Measurements from ENCODE around the gene KPNA4. TPM values are rescaled to one million over a fixed set of nuclear protein-coding genes. Genes with fewer than 3 reads are reported as not detected.

KPNA4 gene
- total RNA-seq, 1 experiment from 2014 or later = 127 TPM

GRCh38 chr3:160540551-160540950 is 24.8 kb downstream of the KPNA4 start:
- H3K4me3 Mint-ChIP-seq (ENCODE audit: unreplicated experiment) = no peak overlapping the region
- POLR2A ChIA-PET = no interaction called here
- no peak for TF ChIP-seq CTCF (IDR thresholded peaks at IDR 0.05; ENCODE audit: unreplicated experiment)
- H3K27ac Mint-ChIP-seq (ENCODE audit: low read depth, unreplicated experiment) = no peak overlapping the region
- BruUV-seq (replicated peaks) = no TSS peak
- no peaks in the 10 kb centered on the region for H3K27me3 Mint-ChIP-seq (ENCODE audit: insufficient read depth, unreplicated experiment)
- CTCF ChIA-PET = no interaction called here
- peaks cover 47% of the 10 kb centered on the region for H3K4me1 Mint-ChIP-seq (ENCODE audit: insufficient read depth, unreplicated experiment)
- peaks cover 13% of the 10 kb centered on the region for H3K36me3 Mint-ChIP-seq (ENCODE audit: insufficient read depth, unreplicated experiment)
- DNase-seq (ENCODE audit: unreplicated experiment) = no peak
- H3K9me3 Mint-ChIP-seq (ENCODE audit: unreplicated experiment) = no peaks in the 10 kb centered on the region
- intact Hi-C loops (cut with micrococcal nuclease) = no loop called here

GRCh38 chr3:160538895-160539294 is 26.5 kb downstream of the KPNA4 start:
- Mint-ChIP-seq H3K9me3 (ENCODE audit: unreplicated experiment) (no peaks in the 10 kb centered on the region), H3K27me3 (ENCODE audit: insufficient read depth, unreplicated experiment) (no peaks in the 10 kb centered on the region), H3K36me3 (ENCODE audit: insufficient read depth, unreplicated experiment) (peaks cover 18% of the 10 kb centered on the region), H3K4me3 (ENCODE audit: unreplicated experiment) (no peak overlapping the region), H3K27ac (ENCODE audit: low read depth, unreplicated experiment) (peak overlapping the region; percentile 67), H3K4me1 (ENCODE audit: insufficient read depth, unreplicated experiment) (peaks cover 35% of the 10 kb centered on the region)
- ChIA-PET CTCF (interaction anchor here (0.7 to 1.6 kb wide), 4 partner anchors 10 to 883 kb away, joined by 3 to 6 read pairs (median 4); no protein-coding TSS in a partner anchor), POLR2A (interaction anchor here (0.5 to 1.2 kb wide), 6 partner anchors 18 to 720 kb away, joined by 3 to 4 read pairs (median 3); partner anchors contain the start of gene TRIM59)
- no peak for DNase-seq (ENCODE audit: unreplicated experiment)
- intact Hi-C loops (cut with micrococcal nuclease) = no loop called here
- no peak for TF ChIP-seq CTCF (IDR thresholded peaks at IDR 0.05; ENCODE audit: unreplicated experiment)
- no TSS peak for BruUV-seq (replicated peaks)

DNA sequence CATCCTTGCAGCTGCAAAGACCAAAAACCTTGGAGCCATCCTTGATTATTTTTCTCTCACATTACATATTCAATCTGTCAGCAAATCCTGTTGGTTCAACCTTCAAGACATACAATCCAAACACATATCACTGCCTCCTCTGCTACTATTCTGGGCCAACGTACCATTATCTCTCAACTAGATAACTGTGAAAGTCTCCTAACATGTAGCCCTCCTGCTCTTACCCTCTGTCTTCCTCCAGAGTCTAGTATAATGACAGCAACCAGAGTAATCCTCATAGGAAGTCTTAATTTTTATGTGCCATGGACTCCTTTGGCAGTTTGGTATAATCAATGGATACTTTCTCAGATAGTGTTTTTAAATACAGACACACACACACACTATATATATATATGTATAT is 27.6 kb downstream of the KPNA4 start:
- H3K4me3 Mint-ChIP-seq (ENCODE audit: unreplicated experiment) = no peak overlapping the region
- POLR2A ChIA-PET = interaction anchor here (1.2 kb wide), 1 partner anchor 140 kb away, joined by 3 read pairs; no protein-coding TSS in a partner anchor
- BruUV-seq (replicated peaks) = no TSS peak
- H3K9me3 Mint-ChIP-seq (ENCODE audit: unreplicated experiment) = no peaks in the 10 kb centered on the region
- TF ChIP-seq CTCF (IDR thresholded peaks at IDR 0.05; ENCODE audit: unreplicated experiment) = no peak
- peaks cover 35% of the 10 kb centered on the region for H3K4me1 Mint-ChIP-seq (ENCODE audit: insufficient read depth, unreplicated experiment)
- DNase-seq (ENCODE audit: unreplicated experiment) = no peak
- intact Hi-C loops (cut with micrococcal nuclease) = no loop called here
- H3K27me3 Mint-ChIP-seq (ENCODE audit: insufficient read depth, unreplicated experiment) = no peaks in the 10 kb centered on the region
- H3K27ac Mint-ChIP-seq (ENCODE audit: low read depth, unreplicated experiment) = no peak overlapping the region
- peaks cover 11% of the 10 kb centered on the region for H3K36me3 Mint-ChIP-seq (ENCODE audit: insufficient read depth, unreplicated experiment)
- CTCF ChIA-PET = no interaction called here

DNA sequence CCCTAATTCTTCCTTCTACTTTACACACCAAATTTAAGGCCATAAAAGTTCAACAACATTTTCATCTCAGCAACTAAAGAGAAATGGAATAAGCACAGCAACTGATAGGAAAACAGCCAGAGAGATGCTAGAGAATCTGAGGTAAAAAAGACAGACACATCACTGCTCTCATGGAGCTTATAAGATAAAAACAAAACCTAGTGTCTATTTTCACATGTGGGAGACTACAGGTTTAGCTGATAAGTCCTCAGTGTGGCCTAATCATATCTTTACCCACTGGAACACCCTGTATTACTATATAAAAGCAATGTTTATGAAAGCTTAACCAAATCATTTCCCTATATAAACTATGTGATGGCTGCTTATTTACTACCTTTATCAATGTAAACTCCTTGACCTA is 33.0 kb downstream of the KPNA4 start:
- POLR2A ChIA-PET = interaction anchor here (0.9 kb wide), 1 partner anchor 21 kb away, joined by 4 read pairs; no protein-coding TSS in a partner anchor
- no peak for DNase-seq (ENCODE audit: unreplicated experiment)
- CTCF ChIA-PET = no interaction called here
- intact Hi-C loops (cut with micrococcal nuclease) = no loop called here
- Mint-ChIP-seq H3K4me1 (ENCODE audit: insufficient read depth, unreplicated experiment) (no peaks in the 10 kb centered on the region), H3K27ac (ENCODE audit: low read depth, unreplicated experiment) (no peak overlapping the region), H3K4me3 (ENCODE audit: unreplicated experiment) (no peak overlapping the region), H3K36me3 (ENCODE audit: insufficient read depth, unreplicated experiment) (peaks cover 52% of the 10 kb centered on the region), H3K9me3 (ENCODE audit: unreplicated experiment) (no peaks in the 10 kb centered on the region), H3K27me3 (ENCODE audit: insufficient read depth, unreplicated experiment) (no peaks in the 10 kb centered on the region)
- no TSS peak for BruUV-seq (replicated peaks)
- no peak for TF ChIP-seq CTCF (IDR thresholded peaks at IDR 0.05; ENCODE audit: unreplicated experiment)

All from MCF 10A (cell line).